GM21390 (cell line): Measurements from ENCODE around the gene BSND.

Experiments used
- ATAC-seq: cut with Tn5 transposase; IDR thresholded peaks from one replicate; pipeline ENCODE4 v1.9.1; 2021; ENCODE audit not compliant: unreplicated experiment

The BSND gene

GRCh38 chr1:55045430-55045829 is 46.7 kb downstream of the BSND start:
- no peak for ATAC-seq

- no peak for ATAC-seq
Measured at GRCh38 chr1:55046871-55047270, 48.1 kb downstream of the BSND start.

- no peak for ATAC-seq
Measured at GRCh38 chr1:55047611-55048010, 48.9 kb downstream of the BSND start.

GRCh38 chr1:55048453-55049270 is 49.9 kb downstream of the BSND start:
- no peak for ATAC-seq

GRCh38 chr1:55049271-55049913 is 50.7 kb downstream of the BSND start:
- no peak for ATAC-seq

GRCh38 chr1:55049914-55050278 is 51.2 kb downstream of the BSND start:
- ATAC-seq: no peak

- ATAC-seq: no peak
Measured at GRCh38 chr1:55050283-55050682, 51.5 kb downstream of the BSND start.

GRCh38 chr1:55051169-55051568 is 52.4 kb downstream of the BSND start:
- no peak for ATAC-seq

- no peak for ATAC-seq
Measured at GRCh38 chr1:55051621-55052020, 52.9 kb downstream of the BSND start.

- no peak for ATAC-seq
Measured at GRCh38 chr1:55052221-55053142, 53.7 kb downstream of the BSND start.

GRCh38 chr1:55053265-55053954 is 54.7 kb downstream of the BSND start:
- ATAC-seq: no peak

- no peak for ATAC-seq
Measured at GRCh38 chr1:55054396-55054795, 55.7 kb downstream of the BSND start.

- no peak for ATAC-seq
Measured at GRCh38 chr1:55055084-55055882, 56.5 kb downstream of the BSND start.

- ATAC-seq: no peak
Measured at GRCh38 chr1:55055951-55056631, 57.4 kb downstream of the BSND start.

- ATAC-seq: no peak
Measured at GRCh38 chr1:55056632-55056992, 57.9 kb downstream of the BSND start.

- no peak for ATAC-seq
Measured at GRCh38 chr1:55057270-55057955, 58.7 kb downstream of the BSND start.

- ATAC-seq: no peak
Measured at GRCh38 chr1:55057956-55058298, 59.2 kb downstream of the BSND start.

GRCh38 chr1:55059302-55060132 is 60.8 kb downstream of the BSND start:
- no peak for ATAC-seq
